Measurements from ENCODE around the gene SLC30A10. TPM values are rescaled to one million over a fixed set of nuclear protein-coding genes. Genes with fewer than 3 reads are reported as not detected.

The SLC30A10 gene
- polyA plus RNA-seq (2012; ENCODE audit: insufficient read length, low read depth): not detected

GRCh38 chr1:219927956-219928790, at the start of gene SLC30A10:
SLC30A10 (minus strand) TSS chr1:219928557; CDS start chr1:219928440, 117 bp downstream.
- TF ChIP-seq, protein P1, sequence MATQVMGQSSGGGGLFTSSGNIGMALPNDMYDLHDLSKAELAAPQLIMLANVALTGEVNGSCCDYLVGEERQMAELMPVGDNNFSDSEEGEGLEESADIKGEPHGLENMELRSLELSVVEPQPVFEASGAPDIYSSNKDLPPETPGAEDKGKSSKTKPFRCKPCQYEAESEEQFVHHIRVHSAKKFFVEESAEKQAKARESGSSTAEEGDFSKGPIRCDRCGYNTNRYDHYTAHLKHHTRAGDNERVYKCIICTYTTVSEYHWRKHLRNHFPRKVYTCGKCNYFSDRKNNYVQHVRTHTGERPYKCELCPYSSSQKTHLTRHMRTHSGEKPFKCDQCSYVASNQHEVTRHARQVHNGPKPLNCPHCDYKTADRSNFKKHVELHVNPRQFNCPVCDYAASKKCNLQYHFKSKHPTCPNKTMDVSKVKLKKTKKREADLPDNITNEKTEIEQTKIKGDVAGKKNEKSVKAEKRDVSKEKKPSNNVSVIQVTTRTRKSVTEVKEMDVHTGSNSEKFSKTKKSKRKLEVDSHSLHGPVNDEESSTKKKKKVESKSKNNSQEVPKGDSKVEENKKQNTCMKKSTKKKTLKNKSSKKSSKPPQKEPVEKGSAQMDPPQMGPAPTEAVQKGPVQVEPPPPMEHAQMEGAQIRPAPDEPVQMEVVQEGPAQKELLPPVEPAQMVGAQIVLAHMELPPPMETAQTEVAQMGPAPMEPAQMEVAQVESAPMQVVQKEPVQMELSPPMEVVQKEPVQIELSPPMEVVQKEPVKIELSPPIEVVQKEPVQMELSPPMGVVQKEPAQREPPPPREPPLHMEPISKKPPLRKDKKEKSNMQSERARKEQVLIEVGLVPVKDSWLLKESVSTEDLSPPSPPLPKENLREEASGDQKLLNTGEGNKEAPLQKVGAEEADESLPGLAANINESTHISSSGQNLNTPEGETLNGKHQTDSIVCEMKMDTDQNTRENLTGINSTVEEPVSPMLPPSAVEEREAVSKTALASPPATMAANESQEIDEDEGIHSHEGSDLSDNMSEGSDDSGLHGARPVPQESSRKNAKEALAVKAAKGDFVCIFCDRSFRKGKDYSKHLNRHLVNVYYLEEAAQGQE (IDR thresholded peaks at IDR 0.05; ENCODE audit: insufficient read depth in 1 of 2, low read depth in 2 of 2, low read length in 2 of 2): no peak
- no peak for TF ChIP-seq FOXP2 (optimal IDR thresholded peaks at IDR 0.05; ENCODE audit: borderline replicate concordance, extremely low read depth, extremely low read length, insufficient read depth)
- TF ChIP-seq TAF1 (IDR thresholded peaks at IDR 0.05; ENCODE audit: borderline replicate concordance, insufficient read depth, low read length): no peak
- no peak for TF ChIP-seq POLR2AphosphoS5 (IDR thresholded peaks at IDR 0.05; ENCODE audit: low read depth, low read length)
- no peak for TF ChIP-seq SIN3A (IDR thresholded peaks at IDR 0.05; ENCODE audit: borderline replicate concordance, insufficient read depth, low read length)

DNA sequence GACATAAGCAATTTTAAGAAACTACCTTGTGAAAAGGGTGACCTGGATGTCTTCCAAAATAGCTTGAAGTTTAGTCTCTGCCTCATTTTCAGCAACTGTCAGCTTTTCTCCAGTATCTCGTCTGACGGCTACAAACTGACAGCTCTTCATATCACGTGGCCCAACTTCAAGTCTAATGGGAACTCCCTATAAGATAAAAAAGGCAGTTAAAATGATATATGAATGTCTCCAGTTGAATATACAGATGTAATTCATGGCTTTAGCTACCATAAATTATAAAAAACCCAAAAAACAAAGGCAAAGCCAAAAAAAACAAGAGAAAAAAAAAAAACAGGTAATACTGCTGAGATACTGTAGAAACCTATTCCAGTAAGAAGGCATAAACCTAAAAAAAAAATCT, 44.9 kb upstream of the SLC30A10 start:
- TF ChIP-seq POLR2AphosphoS5 (IDR thresholded peaks at IDR 0.05; ENCODE audit: low read depth, low read length) (no peak), FOXP2 (optimal IDR thresholded peaks at IDR 0.05; ENCODE audit: borderline replicate concordance, extremely low read depth, extremely low read length, insufficient read depth) (no peak), SIN3A (IDR thresholded peaks at IDR 0.05; ENCODE audit: borderline replicate concordance, insufficient read depth, low read length) (no peak), TAF1 (IDR thresholded peaks at IDR 0.05; ENCODE audit: borderline replicate concordance, insufficient read depth, low read length) (no peak)
- TF ChIP-seq, protein P1 (IDR thresholded peaks at IDR 0.05; ENCODE audit: insufficient read depth in 1 of 2, low read depth in 2 of 2, low read length in 2 of 2): no peak

DNA sequence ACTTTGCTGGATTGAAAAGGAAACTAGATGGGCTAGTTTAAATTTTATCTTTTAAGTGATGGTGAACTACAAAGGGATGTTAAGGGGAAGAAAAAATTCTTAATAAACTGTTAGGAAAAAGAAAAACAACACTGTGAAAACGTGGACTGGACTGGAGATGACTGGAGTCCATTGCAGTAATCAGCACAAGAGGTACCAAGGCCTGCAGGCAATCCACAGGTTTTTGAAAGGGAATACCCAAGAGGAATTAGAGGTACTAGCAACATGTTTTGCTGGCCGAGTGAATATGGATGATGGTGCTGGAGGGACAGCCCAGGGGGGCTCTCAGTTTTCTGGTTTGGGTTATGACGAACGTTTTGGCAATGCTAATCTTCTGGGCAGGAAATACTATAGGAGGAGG, 39.0 kb upstream of the SLC30A10 start:
- TF ChIP-seq SIN3A (IDR thresholded peaks at IDR 0.05; ENCODE audit: borderline replicate concordance, insufficient read depth, low read length) (no peak), FOXP2 (optimal IDR thresholded peaks at IDR 0.05; ENCODE audit: borderline replicate concordance, extremely low read depth, extremely low read length, insufficient read depth) (no peak), POLR2AphosphoS5 (IDR thresholded peaks at IDR 0.05; ENCODE audit: low read depth, low read length) (no peak), TAF1 (IDR thresholded peaks at IDR 0.05; ENCODE audit: borderline replicate concordance, insufficient read depth, low read length) (no peak)
- TF ChIP-seq, protein P1 (IDR thresholded peaks at IDR 0.05; ENCODE audit: insufficient read depth in 1 of 2, low read depth in 2 of 2, low read length in 2 of 2): no peak

GRCh38 chr1:219966071-219966349, 37.7 kb upstream of the SLC30A10 start:
- TF ChIP-seq FOXP2 (optimal IDR thresholded peaks at IDR 0.05; ENCODE audit: borderline replicate concordance, extremely low read depth, extremely low read length, insufficient read depth): no peak
- TF ChIP-seq, protein P1 (IDR thresholded peaks at IDR 0.05; ENCODE audit: insufficient read depth in 1 of 2, low read depth in 2 of 2, low read length in 2 of 2): no peak
- no peak for TF ChIP-seq POLR2AphosphoS5 (IDR thresholded peaks at IDR 0.05; ENCODE audit: low read depth, low read length)
- no peak for TF ChIP-seq TAF1 (IDR thresholded peaks at IDR 0.05; ENCODE audit: borderline replicate concordance, insufficient read depth, low read length)
- no peak for TF ChIP-seq SIN3A (IDR thresholded peaks at IDR 0.05; ENCODE audit: borderline replicate concordance, insufficient read depth, low read length)
